Keratinocyte (primary cell): Measurements from ENCODE around the gene WTIP.

Experiments used
- CTCF ChIP-seq, 3 experiments: IDR thresholded peaks in 1 of 3; conservative IDR thresholded peaks in 1 of 3; optimal IDR thresholded peaks in 1 of 3; 2 replicates in 2 of 3; 3 replicates in 1 of 3; pipeline versions ENCODE3 to v1.5.1; 2011; ENCODE audit warnings: low read length in 3 of 3, mild to moderate bottlenecking in 3 of 3, moderate library complexity in 2 of 3, control low read depth in 1 of 3, inconsistent platforms in 1 of 3; ENCODE audit not compliant: insufficient read depth in 2 of 3; ENCODE audit errors: extremely low read depth in 1 of 3
- EZH2 ChIP-seq: IDR thresholded peaks from one replicate; pipeline ENCODE4 v1.6.1; 2012; ENCODE audit warnings: inconsistent platforms, mild to moderate bottlenecking, low read length, moderate library complexity

GRCh38 chr19:34454685-34455084 is 26.9 kb upstream of the WTIP start:
- TF ChIP-seq EZH2: no peak
- TF ChIP-seq CTCF (optimal IDR thresholded peaks at IDR 0.05 in 1 of 3, IDR thresholded peaks at IDR 0.05 in 1 of 3, conservative IDR thresholded peaks at IDR 0.05 in 1 of 3; ENCODE audit: extremely low read depth in 1 of 3, insufficient read depth in 2 of 3, low read length in 3 of 3): no peak
